PC-9 (cell line): ENCODE results near the gene BTBD16. TPM values are rescaled to one million over a fixed set of nuclear protein-coding genes. Genes with fewer than 3 reads are reported as not detected.

Experiments used
- BruUV-seq: library from RNA; stranded (reverse); fragments of 400-500 nt; replicated peaks from 2 replicates; lab custom pipeline; 2021; lab: Mats Ljungman, UMichigan
- CTCF ChIA-PET: fragments of 300-600 bp; sonication (Branson Sonifier 250); formaldehyde crosslinking; loops from one replicate; lab custom pipeline; 2022; ENCODE audit warnings: antibody characterized with exemption; lab: Charles Lee
- POLR2A ChIA-PET: fragments of 300-600 bp; sonication (Branson Sonifier 250); formaldehyde crosslinking; loops from one replicate; lab custom pipeline; 2022; ENCODE audit warnings: antibody characterized with exemption; ENCODE audit not compliant: unreplicated experiment; lab: Charles Lee
- DNase-seq, 2 experiments: peaks; one replicate each; pipeline versions ENCODE4 v3.0.0 to v3.0.0-alpha.2; 2015 to 2022; ENCODE audit warnings: mixed read lengths in 1 of 2
- H2AFZ ChIP-seq: fragments of 200-600 bp; sonication (generic); 2 replicates; pipeline ENCODE4 v1.8.1; 2017; ENCODE audit warnings: antibody characterized with exemption
- H3F3A ChIP-seq: fragments of 200-600 bp; sonication (generic); 2 replicates; pipeline ENCODE4 v1.8.1; 2017; ENCODE audit warnings: antibody characterized with exemption, mild to moderate bottlenecking, low read depth; ENCODE audit not compliant: insufficient read depth
- H3K27ac ChIP-seq: fragments of 200-600 bp; sonication (generic); 2 replicates; pipeline ENCODE4 v1.6.1; 2016; ENCODE audit warnings: mixed run types
- H3K27me3 ChIP-seq: fragments of 200-600 bp; sonication (generic); 2 replicates; pipeline ENCODE4 v1.6.1; 2016; ENCODE audit warnings: low read depth, mixed run types; ENCODE audit not compliant: insufficient read depth
- H3K36me3 ChIP-seq: fragments of 200-600 bp; sonication (generic); 2 replicates; pipeline ENCODE4 v1.6.1; 2016; ENCODE audit warnings: low read depth, mixed run types
- H3K4me1 ChIP-seq: fragments of 200-600 bp; sonication (generic); replicated peaks from 2 replicates; pipeline ENCODE4 v1.6.1; 2016; ENCODE audit warnings: mixed run types; ENCODE audit not compliant: insufficient read depth
- H3K4me2 ChIP-seq: fragments of 200-600 bp; sonication (generic); 2 replicates; pipeline ENCODE4 v1.6.1; 2017; ENCODE audit warnings: mixed run types
- H3K4me3 ChIP-seq: fragments of 200-600 bp; sonication (generic); 2 replicates; pipeline ENCODE4 v1.6.1; 2016; ENCODE audit warnings: mixed run types
- H3K79me2 ChIP-seq: fragments of 200-600 bp; sonication (generic); 2 replicates; pipeline ENCODE4 v1.6.1; 2017; ENCODE audit warnings: low read depth, mixed run types
- H3K9me2 ChIP-seq: fragments of 200-600 bp; sonication (generic); 2 replicates; pipeline ENCODE4 v1.8.1; 2017; ENCODE audit warnings: mild to moderate bottlenecking; ENCODE audit not compliant: insufficient read depth
- H3K9me3 ChIP-seq: fragments of 200-600 bp; sonication (generic); 2 replicates; pipeline ENCODE4 v1.8.1; 2016; ENCODE audit warnings: low read depth; ENCODE audit not compliant: insufficient read depth
- H4K20me1 ChIP-seq: fragments of 200-600 bp; sonication (generic); 2 replicates; pipeline ENCODE4 v1.8.1; 2017; ENCODE audit not compliant: insufficient read depth
- EZH2 ChIP-seq: fragments of 200-600 bp; sonication (generic); IDR thresholded peaks from 2 replicates; pipeline ENCODE4 v1.8.0; 2017; ENCODE audit warnings: antibody characterized with exemption, low read depth
- intact Hi-C: fragments of 100-400 bp; cut with micrococcal nuclease; formaldehyde crosslinking; loops from one replicate; pipeline ENCODE4 v1.10.0; 2022; ENCODE audit not compliant: unreplicated experiment
- total RNA-seq: library from RNA; stranded (reverse); gene quantifications from 2 replicates; pipeline ENCODE4 v1.2.3, GENCODE V29; 2021
- TF ChIP-seq, protein P1 (sequence below): fragments of 200-600 bp; sonication (generic); conservative IDR thresholded peaks from 2 replicates; pipeline ENCODE4 v1.6.1; 2017; ENCODE audit warnings: mixed run types, antibody characterized with exemption, mild to moderate bottlenecking, moderate library complexity

Gene BTBD16
- total RNA-seq, 1 experiment from 2014 or later: 0.37 TPM

- Histone ChIP-seq H3K27ac (no peak overlapping the region), H2AFZ (no peak overlapping the region), H3K36me3 (no peaks in the 10 kb centered on the region), H3K27me3 (no peaks in the 10 kb centered on the region), H3K9me3 (no peaks in the 10 kb centered on the region), H3K4me3 (no peak overlapping the region), H3K4me1 (peaks cover 31% of the 10 kb centered on the region), H4K20me1 (no peaks in the 10 kb centered on the region), H3F3A (peaks cover 20% of the 10 kb centered on the region), H3K4me2 (no peak overlapping the region), H3K79me2 (no peaks in the 10 kb centered on the region), H3K9me2 (no peaks in the 10 kb centered on the region)
- no TSS peak for BruUV-seq
- ChIA-PET POLR2A (no interaction called here), CTCF (no interaction called here)
- no peak for DNase-seq
- no peak for TF ChIP-seq EZH2
- TF ChIP-seq, protein P1, sequence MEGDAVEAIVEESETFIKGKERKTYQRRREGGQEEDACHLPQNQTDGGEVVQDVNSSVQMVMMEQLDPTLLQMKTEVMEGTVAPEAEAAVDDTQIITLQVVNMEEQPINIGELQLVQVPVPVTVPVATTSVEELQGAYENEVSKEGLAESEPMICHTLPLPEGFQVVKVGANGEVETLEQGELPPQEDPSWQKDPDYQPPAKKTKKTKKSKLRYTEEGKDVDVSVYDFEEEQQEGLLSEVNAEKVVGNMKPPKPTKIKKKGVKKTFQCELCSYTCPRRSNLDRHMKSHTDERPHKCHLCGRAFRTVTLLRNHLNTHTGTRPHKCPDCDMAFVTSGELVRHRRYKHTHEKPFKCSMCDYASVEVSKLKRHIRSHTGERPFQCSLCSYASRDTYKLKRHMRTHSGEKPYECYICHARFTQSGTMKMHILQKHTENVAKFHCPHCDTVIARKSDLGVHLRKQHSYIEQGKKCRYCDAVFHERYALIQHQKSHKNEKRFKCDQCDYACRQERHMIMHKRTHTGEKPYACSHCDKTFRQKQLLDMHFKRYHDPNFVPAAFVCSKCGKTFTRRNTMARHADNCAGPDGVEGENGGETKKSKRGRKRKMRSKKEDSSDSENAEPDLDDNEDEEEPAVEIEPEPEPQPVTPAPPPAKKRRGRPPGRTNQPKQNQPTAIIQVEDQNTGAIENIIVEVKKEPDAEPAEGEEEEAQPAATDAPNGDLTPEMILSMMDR: no peak
- intact Hi-C loops: loop anchor here (10.0 kb wide), 1 partner anchor 77 kb away; the partner anchor contains the start of gene PLEKHA1
Observed at GRCh38 chr10:122297583-122297982, 26.5 kb downstream of the BTBD16 start.

DNA sequence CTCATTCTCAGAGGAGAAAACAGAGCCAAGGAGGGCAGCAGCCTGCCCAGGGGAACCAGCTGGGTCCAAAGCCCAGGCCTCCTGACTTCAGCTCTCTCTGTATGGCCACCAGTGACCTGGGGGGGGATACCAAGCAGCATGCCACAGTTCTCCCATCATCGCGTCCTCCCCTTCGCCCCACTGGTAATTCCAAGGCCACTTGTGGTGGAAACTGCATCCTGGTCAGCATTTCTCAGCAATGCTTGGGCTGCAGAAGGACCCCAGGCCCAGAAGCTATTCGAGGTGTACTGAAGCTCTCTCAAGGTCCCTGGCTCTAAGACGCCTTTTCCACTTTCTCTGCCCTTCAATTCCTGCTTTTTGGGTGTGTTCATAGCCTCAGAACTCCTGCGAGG lies 27.1 kb downstream of the BTBD16 start:
- POLR2A ChIA-PET: interaction anchor here (0.6 kb wide), 1 partner anchor 10 kb away, joined by 7 read pairs; no protein-coding TSS in a partner anchor
- BruUV-seq: no TSS peak

GRCh38 chr10:122298598-122299301 lies 27.7 kb downstream of the BTBD16 start:
- ChIA-PET POLR2A (interaction anchor here (0.6 kb wide), 1 partner anchor 9 kb away, joined by 7 read pairs; no protein-coding TSS in a partner anchor), CTCF (interaction anchor here (0.6 to 2.2 kb wide), 8 partner anchors 9 to 267 kb away, joined by 3 to 10 read pairs (median 4); no protein-coding TSS in a partner anchor)
- intact Hi-C loops: loop anchor here (1.0 to 10.0 kb wide), 5 partner anchors 44 to 405 kb away; partner anchors contain the start of gene PLEKHA1
- no peaks in the 10 kb centered on the region for H3K9me2 ChIP-seq
- no peaks in the 10 kb centered on the region for H3K36me3 ChIP-seq
- peaks cover 11% of the 10 kb centered on the region for H3F3A ChIP-seq
- H3K4me3 ChIP-seq: no peak overlapping the region; the same call in 1 of the 2 replicates
- no peak for TF ChIP-seq EZH2
- TF ChIP-seq, protein P1: peak; percentile 84
- no peaks in the 10 kb centered on the region for H3K9me3 ChIP-seq
- DNase-seq: peak; percentile 56 to 65
- H3K27ac ChIP-seq: no peak overlapping the region
- no peaks in the 10 kb centered on the region for H3K79me2 ChIP-seq
- no peaks in the 10 kb centered on the region for H3K27me3 ChIP-seq
- no peak overlapping the region; the same call in 1 of the 2 replicates for H2AFZ ChIP-seq
- no TSS peak for BruUV-seq
- no peaks in the 10 kb centered on the region for H4K20me1 ChIP-seq
- peak overlapping the region; percentile 65 for H3K4me2 ChIP-seq
- peaks cover 19% of the 10 kb centered on the region for H3K4me1 ChIP-seq

More for the DNA sequence above, 27.1 kb downstream of the BTBD16 start:
- Histone ChIP-seq H3K27ac (no peak overlapping the region), H3K79me2 (no peaks in the 10 kb centered on the region), H3K27me3 (no peaks in the 10 kb centered on the region), H3K9me3 (no peaks in the 10 kb centered on the region), H3K4me1 (peaks cover 25% of the 10 kb centered on the region), H3F3A (peaks cover 16% of the 10 kb centered on the region), H3K36me3 (no peaks in the 10 kb centered on the region), H3K4me2 (no peak overlapping the region), H3K4me3 (no peak overlapping the region), H3K9me2 (no peaks in the 10 kb centered on the region), H4K20me1 (no peaks in the 10 kb centered on the region), H2AFZ (no peak overlapping the region)
- TF ChIP-seq, protein P1: no peak
- CTCF ChIA-PET: interaction anchor here (1.0 to 2.2 kb wide), 4 partner anchors 19 to 267 kb away, joined by 3 to 10 read pairs (median 6); no protein-coding TSS in a partner anchor
- no peak for DNase-seq
- intact Hi-C loops: loop anchor here (1.0 to 10.0 kb wide), 4 partner anchors 45 to 267 kb away; partner anchors contain the start of gene PLEKHA1
